ENCODE measurements around the gene MRPL4. TPM values are rescaled to one million over a fixed set of nuclear protein-coding genes. Genes with fewer than 3 reads are reported as not detected.
A peak's percentile ranks its signal among the peaks of the same experiment; 100 is the strongest.

MRPL4 gene
- total RNA-seq, 1 experiment from 2014 or later = 146 TPM

GRCh38 chr19:10292206-10292788 lies 40.3 kb downstream of the MRPL4 start:
- H4K20me1 ChIP-seq (ENCODE audit: insufficient read depth) = no peaks in the 10 kb centered on the region
- no peaks in the 10 kb centered on the region for H3K9me2 ChIP-seq (ENCODE audit: insufficient read depth)
- H3K27ac ChIP-seq (ENCODE audit: low read depth, low read length) = peak overlapping the region; percentile 76
- H2AFZ ChIP-seq (ENCODE audit: low read depth, low read length, poor library complexity, severe bottlenecking) = no peak overlapping the region
- BruUV-seq (replicated peaks) = no TSS peak
- peak; percentile 50 for TF ChIP-seq POLR2AphosphoS5 (IDR thresholded peaks at IDR 0.05; ENCODE audit: low read depth, low read length)
- no peak; the same call in 1 of the 2 replicates for TF ChIP-seq SP1 (IDR thresholded peaks at IDR 0.05; ENCODE audit: low read depth)
- no peak for TF ChIP-seq CTCF (IDR thresholded peaks at IDR 0.05 in 2 of 3, conservative IDR thresholded peaks at IDR 0.05 in 1 of 3; ENCODE audit: borderline replicate concordance in 1 of 3, insufficient read depth in 1 of 3, low read depth in 2 of 3, low read length in 2 of 3)
- no peak for TF ChIP-seq ZNF274 (IDR thresholded peaks at IDR 0.05; ENCODE audit: low read depth, low read length)
- no peak for TF ChIP-seq EZH2phosphoT487 (IDR thresholded peaks at IDR 0.05; ENCODE audit: borderline replicate concordance)
- TF ChIP-seq SRF (IDR thresholded peaks at IDR 0.05; ENCODE audit: low read depth) = no peak
- TF ChIP-seq RAD21 (IDR thresholded peaks at IDR 0.05; ENCODE audit: low read depth) = no peak
- TF ChIP-seq, protein P1, sequence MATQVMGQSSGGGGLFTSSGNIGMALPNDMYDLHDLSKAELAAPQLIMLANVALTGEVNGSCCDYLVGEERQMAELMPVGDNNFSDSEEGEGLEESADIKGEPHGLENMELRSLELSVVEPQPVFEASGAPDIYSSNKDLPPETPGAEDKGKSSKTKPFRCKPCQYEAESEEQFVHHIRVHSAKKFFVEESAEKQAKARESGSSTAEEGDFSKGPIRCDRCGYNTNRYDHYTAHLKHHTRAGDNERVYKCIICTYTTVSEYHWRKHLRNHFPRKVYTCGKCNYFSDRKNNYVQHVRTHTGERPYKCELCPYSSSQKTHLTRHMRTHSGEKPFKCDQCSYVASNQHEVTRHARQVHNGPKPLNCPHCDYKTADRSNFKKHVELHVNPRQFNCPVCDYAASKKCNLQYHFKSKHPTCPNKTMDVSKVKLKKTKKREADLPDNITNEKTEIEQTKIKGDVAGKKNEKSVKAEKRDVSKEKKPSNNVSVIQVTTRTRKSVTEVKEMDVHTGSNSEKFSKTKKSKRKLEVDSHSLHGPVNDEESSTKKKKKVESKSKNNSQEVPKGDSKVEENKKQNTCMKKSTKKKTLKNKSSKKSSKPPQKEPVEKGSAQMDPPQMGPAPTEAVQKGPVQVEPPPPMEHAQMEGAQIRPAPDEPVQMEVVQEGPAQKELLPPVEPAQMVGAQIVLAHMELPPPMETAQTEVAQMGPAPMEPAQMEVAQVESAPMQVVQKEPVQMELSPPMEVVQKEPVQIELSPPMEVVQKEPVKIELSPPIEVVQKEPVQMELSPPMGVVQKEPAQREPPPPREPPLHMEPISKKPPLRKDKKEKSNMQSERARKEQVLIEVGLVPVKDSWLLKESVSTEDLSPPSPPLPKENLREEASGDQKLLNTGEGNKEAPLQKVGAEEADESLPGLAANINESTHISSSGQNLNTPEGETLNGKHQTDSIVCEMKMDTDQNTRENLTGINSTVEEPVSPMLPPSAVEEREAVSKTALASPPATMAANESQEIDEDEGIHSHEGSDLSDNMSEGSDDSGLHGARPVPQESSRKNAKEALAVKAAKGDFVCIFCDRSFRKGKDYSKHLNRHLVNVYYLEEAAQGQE (IDR thresholded peaks at IDR 0.05; ENCODE audit: low read depth) = no peak
- TF ChIP-seq EGR1 (IDR thresholded peaks at IDR 0.05; ENCODE audit: low read depth) = peak; percentile 79
- TF ChIP-seq POLR2A (IDR thresholded peaks at IDR 0.05; ENCODE audit: borderline replicate concordance, extremely low read depth, insufficient read depth, insufficient read length) = no peak
- no peak for TF ChIP-seq JUND (IDR thresholded peaks at IDR 0.05)
- ChIA-PET CTCF (interaction anchor here (0.6 kb wide), 1 partner anchor 34 kb away, joined by 4 read pairs; no protein-coding TSS in a partner anchor), POLR2A (no interaction called here), RAD21 (ENCODE audit: low non-redundant PET in 1 of 2, low total read pairs in 2 of 2, uncharacterized antibody in 2 of 2, unreplicated experiment in 2 of 2) (no interaction called here)
- peaks cover 16% of the 10 kb centered on the region; the same call in 1 of the 2 replicates for H3K79me2 ChIP-seq (ENCODE audit: insufficient read depth, low read length)
- DNase-seq (ENCODE audit: low read depth, low spot score) (peak; percentile 71), ATAC-seq (peak; percentile 45)
- no peaks in the 10 kb centered on the region for H3K27me3 ChIP-seq (ENCODE audit: insufficient read depth, low read length)
- peaks cover 13 to 48% of the 10 kb centered on the region in 2 experiments for H3K4me1 ChIP-seq (ENCODE audit: control insufficient read depth in 1 of 2, insufficient read depth in 2 of 2, low read length in 2 of 2)
- intact Hi-C loops (cut with micrococcal nuclease) = no loop called here
- H3K36me3 ChIP-seq (ENCODE audit: control insufficient read depth in 1 of 2, insufficient read depth in 2 of 2, low read length in 2 of 2) = peaks cover 2 to 23% of the 10 kb centered on the region in 2 experiments; a peak in 2 of 4 replicates
- H3K4me2 ChIP-seq (ENCODE audit: low read length) = peak overlapping the region; percentile 100
- H3K9me3 ChIP-seq (ENCODE audit: control insufficient read depth in 1 of 2, insufficient read depth in 1 of 2, low read depth in 1 of 2, low read length in 2 of 2) = no peaks in the 10 kb centered on the region
- H3K9ac ChIP-seq (ENCODE audit: low read length) = peak overlapping the region; percentile 94
- peak overlapping the region; percentile 77 to 91 for H3K4me3 ChIP-seq (replicated peaks in 1 of 2; ENCODE audit: low read depth in 1 of 2, low read length in 2 of 2)
